Glutamatergic neuron (in vitro differentiated cells): Measurements from ENCODE around the gene CCDC187. TPM values are rescaled to one million over a fixed set of nuclear protein-coding genes. Genes with fewer than 3 reads are reported as not detected.
A peak's percentile ranks its signal among the peaks of the same experiment; 100 is the strongest.

Experiments used
- DNase-seq: peaks from one replicate; pipeline ENCODE4 v3.0.0; 2022
- H3K27ac Mint-ChIP-seq: one replicate; pipeline ENCODE4 v1.8.0; 2020; ENCODE audit warnings: mild to moderate bottlenecking, mixed read lengths, inconsistent platforms; ENCODE audit not compliant: unreplicated experiment
- H3K27me3 Mint-ChIP-seq: one replicate; pipeline ENCODE4 v1.8.0; 2020; ENCODE audit warnings: mild to moderate bottlenecking, moderate library complexity, mixed read lengths, inconsistent platforms; ENCODE audit not compliant: unreplicated experiment
- H3K36me3 Mint-ChIP-seq: one replicate; pipeline ENCODE4 v1.8.0; 2020; ENCODE audit warnings: mild to moderate bottlenecking, mixed read lengths, inconsistent platforms; ENCODE audit not compliant: unreplicated experiment
- H3K4me1 Mint-ChIP-seq: one replicate; pipeline ENCODE4 v1.8.0; 2020; ENCODE audit warnings: mild to moderate bottlenecking, low read depth, mixed read lengths, inconsistent platforms; ENCODE audit not compliant: unreplicated experiment
- H3K4me3 Mint-ChIP-seq: one replicate; pipeline ENCODE4 v1.8.0; 2020; ENCODE audit warnings: mild to moderate bottlenecking, mixed read lengths, inconsistent platforms; ENCODE audit not compliant: unreplicated experiment
- H3K9me3 Mint-ChIP-seq: one replicate; pipeline ENCODE4 v1.8.0; 2020; ENCODE audit warnings: mild to moderate bottlenecking, moderate library complexity, mixed read lengths, inconsistent platforms; ENCODE audit not compliant: unreplicated experiment
- total RNA-seq: library from RNA; stranded (reverse); fragmentation: NEBNext Ultra II Directional; extraction: Animal tissue kit (Norgen Biotek cat#: 25700); gene quantifications from one replicate; pipeline ENCODE4 v1.2.1, GENCODE V29; 2021; ENCODE audit not compliant: unreplicated experiment
- TF ChIP-seq, protein P1 (sequence below): fragments of 200-600 bp; sonication (generic); IDR thresholded peaks from one replicate; pipeline ENCODE4 v1.5.0; 2021; ENCODE audit not compliant: partially characterized antibody, unreplicated experiment

CCDC187 gene
- total RNA-seq, 1 donor from 2014 or later = 15.8 TPM

DNA sequence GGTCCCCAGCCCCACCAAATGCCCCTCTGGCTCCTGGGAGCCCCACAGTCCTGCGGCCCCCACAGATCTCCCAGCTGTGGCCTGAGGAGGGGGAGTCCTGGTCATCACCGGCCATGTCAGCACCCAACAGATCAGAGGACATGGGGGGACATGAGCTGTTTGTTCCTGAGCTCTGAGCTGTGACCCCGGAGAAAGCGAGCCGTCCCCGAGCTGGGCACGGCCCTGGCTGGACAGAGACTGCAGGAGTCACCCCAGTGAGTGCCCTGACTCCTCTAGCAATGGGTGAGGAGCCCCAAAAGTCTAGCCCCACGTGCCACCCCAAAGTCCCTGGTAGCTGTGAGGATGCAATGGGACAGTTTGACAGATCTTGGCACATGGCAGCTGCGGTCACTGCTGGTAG lies 25.7 kb downstream of the CCDC187 start:
- no peaks in the 10 kb centered on the region for H3K4me1 Mint-ChIP-seq
- TF ChIP-seq, protein P1, sequence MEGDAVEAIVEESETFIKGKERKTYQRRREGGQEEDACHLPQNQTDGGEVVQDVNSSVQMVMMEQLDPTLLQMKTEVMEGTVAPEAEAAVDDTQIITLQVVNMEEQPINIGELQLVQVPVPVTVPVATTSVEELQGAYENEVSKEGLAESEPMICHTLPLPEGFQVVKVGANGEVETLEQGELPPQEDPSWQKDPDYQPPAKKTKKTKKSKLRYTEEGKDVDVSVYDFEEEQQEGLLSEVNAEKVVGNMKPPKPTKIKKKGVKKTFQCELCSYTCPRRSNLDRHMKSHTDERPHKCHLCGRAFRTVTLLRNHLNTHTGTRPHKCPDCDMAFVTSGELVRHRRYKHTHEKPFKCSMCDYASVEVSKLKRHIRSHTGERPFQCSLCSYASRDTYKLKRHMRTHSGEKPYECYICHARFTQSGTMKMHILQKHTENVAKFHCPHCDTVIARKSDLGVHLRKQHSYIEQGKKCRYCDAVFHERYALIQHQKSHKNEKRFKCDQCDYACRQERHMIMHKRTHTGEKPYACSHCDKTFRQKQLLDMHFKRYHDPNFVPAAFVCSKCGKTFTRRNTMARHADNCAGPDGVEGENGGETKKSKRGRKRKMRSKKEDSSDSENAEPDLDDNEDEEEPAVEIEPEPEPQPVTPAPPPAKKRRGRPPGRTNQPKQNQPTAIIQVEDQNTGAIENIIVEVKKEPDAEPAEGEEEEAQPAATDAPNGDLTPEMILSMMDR = no peak
- peaks cover 3% of the 10 kb centered on the region for H3K9me3 Mint-ChIP-seq
- no peak overlapping the region for H3K4me3 Mint-ChIP-seq
- H3K27me3 Mint-ChIP-seq = peaks cover 9% of the 10 kb centered on the region
- no peak overlapping the region for H3K27ac Mint-ChIP-seq
- no peaks in the 10 kb centered on the region for H3K36me3 Mint-ChIP-seq
- no peak for DNase-seq

DNA sequence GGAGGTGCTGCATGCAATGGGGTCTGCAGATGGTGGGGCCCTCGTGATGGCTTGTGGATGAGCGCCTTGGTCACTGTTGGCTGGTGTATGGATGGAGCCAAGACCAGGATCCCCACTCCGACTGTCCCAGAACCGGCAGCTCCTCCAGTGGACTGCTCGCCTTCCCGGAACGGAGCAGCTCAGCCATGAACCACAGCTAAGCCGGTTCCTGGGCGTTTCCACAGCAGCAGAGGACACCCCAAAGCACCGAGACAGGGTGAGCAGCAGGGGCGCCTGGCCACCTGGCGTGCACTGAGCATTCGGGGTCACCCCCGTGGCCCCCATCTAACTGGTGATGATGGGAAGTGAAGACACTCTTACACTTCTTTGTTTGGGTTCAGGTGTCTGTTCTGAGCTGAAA lies 26.1 kb downstream of the CCDC187 start:
- TF ChIP-seq, protein P1 = no peak
- H3K36me3 Mint-ChIP-seq = no peaks in the 10 kb centered on the region
- no peaks in the 10 kb centered on the region for H3K4me1 Mint-ChIP-seq
- H3K4me3 Mint-ChIP-seq = no peak overlapping the region
- H3K27ac Mint-ChIP-seq = no peak overlapping the region
- H3K27me3 Mint-ChIP-seq = peaks cover 9% of the 10 kb centered on the region
- DNase-seq = no peak
- H3K9me3 Mint-ChIP-seq = peaks cover 1% of the 10 kb centered on the region

DNA sequence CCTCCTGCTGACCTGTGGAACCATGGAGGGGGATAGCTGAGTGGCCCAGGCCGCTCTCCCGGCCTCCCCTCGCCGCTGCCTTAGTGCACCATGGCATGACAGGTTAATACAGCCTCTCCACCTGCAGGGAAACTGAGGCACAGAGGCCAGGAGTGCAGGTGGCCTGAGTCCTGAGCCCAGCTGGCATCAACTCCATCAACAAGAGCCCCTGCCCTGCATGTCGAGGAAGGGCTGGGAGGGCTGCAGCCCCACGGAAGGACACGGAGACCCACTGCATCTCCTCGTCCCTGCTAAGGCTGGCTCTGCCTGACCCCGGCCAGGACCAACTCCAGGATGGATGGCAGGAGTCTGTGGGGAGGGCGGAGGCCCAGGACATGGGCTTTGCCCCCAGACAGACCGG lies 27.2 kb downstream of the CCDC187 start:
- H3K27ac Mint-ChIP-seq = no peak overlapping the region
- TF ChIP-seq, protein P1 = no peak
- no peaks in the 10 kb centered on the region for H3K36me3 Mint-ChIP-seq
- no peak overlapping the region for H3K4me3 Mint-ChIP-seq
- peaks cover 1% of the 10 kb centered on the region for H3K9me3 Mint-ChIP-seq
- H3K27me3 Mint-ChIP-seq = peaks cover 9% of the 10 kb centered on the region
- DNase-seq = no peak
- H3K4me1 Mint-ChIP-seq = no peaks in the 10 kb centered on the region

DNA sequence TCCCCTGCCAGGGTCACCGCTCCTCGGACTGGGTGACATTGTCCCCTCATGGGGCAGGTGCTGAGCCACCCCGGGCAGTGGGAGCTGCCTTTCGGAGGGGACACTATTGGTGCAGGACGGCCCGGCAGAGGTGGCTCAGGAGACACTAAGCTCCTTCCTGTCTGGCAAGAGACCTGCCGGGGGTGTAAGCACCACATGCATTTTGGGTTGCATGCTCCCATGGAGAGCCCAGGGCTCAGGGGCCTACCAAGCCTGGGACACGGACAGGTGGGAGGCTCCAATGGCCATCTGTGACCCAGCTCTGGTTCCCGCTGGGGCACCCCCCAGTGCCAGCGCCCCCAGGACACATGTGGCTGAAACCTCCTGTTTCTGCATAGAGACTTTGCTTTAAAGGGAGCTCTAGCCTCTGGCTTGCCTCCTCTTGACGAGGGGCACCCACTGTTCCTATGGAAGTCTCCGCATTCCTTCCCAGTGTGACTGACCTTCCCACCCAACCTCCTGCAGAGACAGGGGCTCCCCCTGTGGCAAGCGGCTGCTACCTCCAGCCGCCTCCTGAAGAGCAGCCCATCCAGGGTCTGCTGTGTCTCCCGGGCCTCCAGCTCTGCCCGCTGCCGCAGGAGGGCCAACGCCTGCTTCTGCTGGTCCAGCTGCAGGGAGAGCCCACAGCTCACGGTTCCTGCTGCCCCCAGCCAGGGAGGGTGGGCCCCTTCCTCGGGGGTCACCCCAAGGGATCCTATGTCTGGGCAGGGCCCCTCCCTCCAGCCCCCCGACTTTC lies 28.1 kb downstream of the CCDC187 start:
- no peaks in the 10 kb centered on the region for H3K36me3 Mint-ChIP-seq
- DNase-seq = no peak
- no peaks in the 10 kb centered on the region for H3K4me1 Mint-ChIP-seq
- no peak overlapping the region for H3K27ac Mint-ChIP-seq
- H3K4me3 Mint-ChIP-seq = no peak overlapping the region
- peaks cover 1% of the 10 kb centered on the region for H3K9me3 Mint-ChIP-seq
- peaks cover 7% of the 10 kb centered on the region for H3K27me3 Mint-ChIP-seq
- TF ChIP-seq, protein P1 = peak; percentile 14
